ENCODE results near the gene LRRFIP2. TPM values are rescaled to one million over a fixed set of nuclear protein-coding genes. Genes with fewer than 3 reads are reported as not detected.

LRRFIP2 gene
- total and polyA plus RNA-seq, 2 donors from 2014 or later = 26.1 to 61.4 TPM

GRCh38 chr3:37168896-37169295 is 5.5 kb downstream of the LRRFIP2 start:
- Histone ChIP-seq H3K9ac (ENCODE audit: low read length in 3 of 3) (no peak overlapping the region), H3K9me3 (ENCODE audit: control insufficient read depth in 2 of 3, insufficient read depth in 1 of 3, low read length in 3 of 3) (no peaks in the 10 kb centered on the region), H3K27ac (ENCODE audit: low read depth in 2 of 2, low read length in 2 of 2) (no peak overlapping the region), H3K36me3 (ENCODE audit: control insufficient read depth in 2 of 3, insufficient read depth in 3 of 3, low read length in 3 of 3) (no peaks in the 10 kb centered on the region), H3K27me3 (ENCODE audit: control insufficient read depth, insufficient read depth, low read length) (no peaks in the 10 kb centered on the region), H3K4me3 (ENCODE audit: low read length in 3 of 3) (no peak overlapping the region), H3K4me1 (ENCODE audit: control insufficient read depth in 2 of 3, insufficient read depth in 2 of 3, low read depth in 1 of 3, low read length in 3 of 3) (peaks cover 0 to 15% (median 3%) of the 10 kb centered on the region in 3 donors)
- no peak for FAIRE-seq
- no peak for DNase-seq
- intact Hi-C loops (cut with DNase I) = no loop called here
- TF ChIP-seq CTCF (IDR thresholded peaks at IDR 0.05; ENCODE audit: borderline replicate concordance, extremely low read depth, insufficient read depth) = no peak

GRCh38 chr3:37163262-37164015 is 10.9 kb downstream of the LRRFIP2 start:
- FAIRE-seq (no peak), DNase-seq (no peak)
- Histone ChIP-seq H3K27ac (ENCODE audit: low read depth in 2 of 2, low read length in 2 of 2) (no peak overlapping the region), H3K9me3 (ENCODE audit: control insufficient read depth in 2 of 3, insufficient read depth in 1 of 3, low read length in 3 of 3) (no peaks in the 10 kb centered on the region), H3K9ac (ENCODE audit: low read length in 3 of 3) (no peak overlapping the region), H3K4me3 (ENCODE audit: low read length in 3 of 3) (no peak overlapping the region), H3K27me3 (ENCODE audit: control insufficient read depth, insufficient read depth, low read length) (no peaks in the 10 kb centered on the region), H3K4me1 (ENCODE audit: control insufficient read depth in 2 of 3, insufficient read depth in 2 of 3, low read depth in 1 of 3, low read length in 3 of 3) (peaks cover 0 to 3% (median 0%) of the 10 kb centered on the region in 3 donors), H3K36me3 (ENCODE audit: control insufficient read depth in 2 of 3, insufficient read depth in 3 of 3, low read length in 3 of 3) (peaks cover 0 to 7% (median 0%) of the 10 kb centered on the region in 3 donors)
- TF ChIP-seq CTCF (IDR thresholded peaks at IDR 0.05; ENCODE audit: borderline replicate concordance, extremely low read depth, insufficient read depth) = no peak
- intact Hi-C loops (cut with DNase I) = no loop called here

GRCh38 chr3:37162501-37163245 is 11.7 kb downstream of the LRRFIP2 start:
- no peaks in the 10 kb centered on the region for H3K27me3 ChIP-seq (ENCODE audit: control insufficient read depth, insufficient read depth, low read length)
- H3K4me1 ChIP-seq (ENCODE audit: control insufficient read depth in 2 of 3, insufficient read depth in 2 of 3, low read depth in 1 of 3, low read length in 3 of 3) = peaks cover 0 to 3% (median 0%) of the 10 kb centered on the region in 3 donors
- peaks cover 0 to 7% (median 0%) of the 10 kb centered on the region in 3 donors for H3K36me3 ChIP-seq (ENCODE audit: control insufficient read depth in 2 of 3, insufficient read depth in 3 of 3, low read length in 3 of 3)
- H3K9me3 ChIP-seq (ENCODE audit: control insufficient read depth in 2 of 3, insufficient read depth in 1 of 3, low read length in 3 of 3) = no peaks in the 10 kb centered on the region
- no peak for DNase-seq
- TF ChIP-seq CTCF (IDR thresholded peaks at IDR 0.05; ENCODE audit: borderline replicate concordance, extremely low read depth, insufficient read depth) = no peak
- FAIRE-seq = no peak
- intact Hi-C loops (cut with DNase I) = no loop called here
- no peak overlapping the region for H3K27ac ChIP-seq (ENCODE audit: low read depth in 2 of 2, low read length in 2 of 2)
- H3K4me3 ChIP-seq (ENCODE audit: low read length in 3 of 3) = no peak overlapping the region
- H3K9ac ChIP-seq (ENCODE audit: low read length in 3 of 3) = no peak overlapping the region
